Spleen (tissue), 11 donors: Measurements from ENCODE around the gene ENOX1. TPM values are rescaled to one million over a fixed set of nuclear protein-coding genes. Genes with fewer than 3 reads are reported as not detected.

Experiments used
- DNase-seq: peaks from one replicate; pipeline ENCODE4 v3.0.0-alpha.2; 2020
- H3K27ac ChIP-seq, 8 donors: fragments of 200-600 bp; sonication (generic) in 7 of 8; 1 replicate in 4 of 8; 2 replicates in 4 of 8; pipeline versions ENCODE4 v1.5.0 to v1.8.0; 2016 to 2021; ENCODE audit warnings: inconsistent platforms in 4 of 8, mild to moderate bottlenecking in 4 of 8, moderate library complexity in 1 of 8
- H3K27me3 ChIP-seq, 7 donors: fragments of 200-600 bp; sonication (generic) in 6 of 7; replicated peaks in 1 of 7; 1 replicate in 4 of 7; 2 replicates in 3 of 7; pipeline versions ENCODE4 v1.5.0 to v1.8.0; 2016 to 2021; ENCODE audit warnings: inconsistent platforms in 3 of 7, mild to moderate bottlenecking in 1 of 7
- H3K36me3 ChIP-seq, 6 donors: fragments of 200-600 bp; sonication (generic) in 5 of 6; 1 replicate in 4 of 6; 2 replicates in 2 of 6; pipeline versions ENCODE4 v1.5.0 to v1.8.0; 2016 to 2021; ENCODE audit warnings: inconsistent platforms in 2 of 6
- H3K4me1 ChIP-seq, 6 donors: fragments of 200-600 bp; sonication (generic) in 5 of 6; 1 replicate in 3 of 6; 2 replicates in 3 of 6; pipeline versions ENCODE4 v1.5.0 to v1.8.0; 2016 to 2021; ENCODE audit warnings: inconsistent platforms in 3 of 6
- H3K4me3 ChIP-seq, 8 donors: fragments of 200-600 bp; sonication (generic) in 7 of 8; 1 replicate in 4 of 8; 2 replicates in 4 of 8; pipeline versions ENCODE4 v1.5.0 to v1.8.0; 2016 to 2021; ENCODE audit warnings: inconsistent platforms in 4 of 8, mild to moderate bottlenecking in 4 of 8, moderate library complexity in 2 of 8
- H3K9me3 ChIP-seq, 8 donors: fragments of 200-600 bp; sonication (generic) in 7 of 8; 1 replicate in 4 of 8; 2 replicates in 4 of 8; pipeline versions ENCODE4 v1.5.0 to v1.8.0; 2016 to 2021; ENCODE audit warnings: inconsistent platforms in 4 of 8
- CTCF ChIP-seq, 11 experiments: fragments of 200-600 bp in 7 of 11; fragments of 450-650 bp in 4 of 11; sonication (generic) in 4 of 11; IDR thresholded peaks in 8 of 11; conservative IDR thresholded peaks in 3 of 11; 1 replicate in 7 of 11; 2 replicates in 4 of 11; pipeline versions ENCODE4 v1.4.0 to v1.8.0; 2016 to 2021; ENCODE audit warnings: antibody characterized with exemption in 11 of 11, inconsistent platforms in 4 of 11, mild to moderate bottlenecking in 1 of 11
- POLR2A ChIP-seq, 3 donors: fragments of 450-650 bp; IDR thresholded peaks; one replicate each; pipeline ENCODE4 v1.5.1; 2017; ENCODE audit warnings: antibody characterized with exemption in 3 of 3, mild to moderate bottlenecking in 1 of 3
- POLR2AphosphoS5 ChIP-seq, 3 donors: sonication (generic); formaldehyde crosslinking; IDR thresholded peaks; one replicate each; pipeline ENCODE4 v1.5.1; 2017; ENCODE audit warnings: antibody characterized with exemption in 3 of 3
- WGBS, 5 donors: extraction: QIAGEN DNeasy Blood & Tissue Kit in 3 of 5; methylation state at CpG; one replicate each; pipeline versions ENCODE4 v1.1.5 to v1.1.7; 2013 to 2018; 5-methylcytosine and 5-hydroxymethylcytosine counted together
- intact Hi-C: fragments of 100-400 bp; cut with DNase I; formaldehyde crosslinking; loops from one replicate; pipeline ENCODE4 v1.15.0; 2023; ENCODE audit warnings: low total_unique reads
- polyA plus RNA-seq, 3 donors: library from polyadenylated mRNA; stranded (reverse); fragments of 200-250 nt; gene quantifications; one replicate each; pipeline ENCODE4 v1.2.1, GENCODE V29; 2013
- total RNA-seq, 7 donors: library from RNA; depleted of rRNA in 3 of 7; stranded (reverse); fragments of >200 nt in 3 of 7; fragmentation: NEBNext Ultra II Directional in 4 of 7; extraction: Animal tissue kit (Norgen Biotek cat#: 25700) in 4 of 7; gene quantifications; one replicate each; pipeline versions ENCODE4 v1.1.0 to v1.2.1, GENCODE V29; 2016 to 2021
- donor health status: healthy with polysubstance abuse.
- donor health status: DM: no; HTN: no; CAD: no; lungs with moderate emphysema.
- donor health status: DM: no; HTN: no; CAD: no.
- donor health status: Bipolar disorder and iron deficiency.
- donor health status: healthy.
- donor health status: DM: no; HTN: no; CAD: no.
- donor health status: DM: yes; HTN: yes; CAD: no.

The ENOX1 gene
- total and polyA plus RNA-seq, 10 donors, result 0.42 to 1.3 (median 0.54) TPM; not detected in 1

DNA sequence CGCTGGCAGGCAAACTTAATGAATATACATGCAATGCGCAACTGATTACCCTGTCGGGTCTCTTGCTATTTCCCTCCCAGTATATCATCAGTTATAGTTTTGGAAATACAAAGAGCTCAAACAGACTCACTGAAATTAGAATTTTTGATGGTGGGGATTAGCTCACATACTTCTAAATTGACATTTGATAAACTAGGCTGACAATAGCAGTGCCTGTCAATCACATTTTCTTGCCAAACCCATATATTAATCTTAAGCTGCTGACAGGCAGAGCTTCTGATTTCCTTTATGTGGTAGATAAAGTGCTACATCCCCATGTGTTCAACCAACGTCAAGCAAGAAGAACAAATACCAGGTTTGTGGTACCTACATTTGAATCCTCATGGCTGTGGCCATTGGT, 521.7 kb downstream of the ENOX1 start:
- Histone ChIP-seq H3K4me1 (no peaks in the 10 kb centered on the region), H3K9me3 (no peaks in the 10 kb centered on the region), H3K4me3 (no peak overlapping the region), H3K27me3 (no peaks in the 10 kb centered on the region), H3K36me3 (no peaks in the 10 kb centered on the region), H3K27ac (no peak overlapping the region)
- TF ChIP-seq POLR2A (IDR thresholded peaks at IDR 0.05) (no peak), POLR2AphosphoS5 (IDR thresholded peaks at IDR 0.05) (no peak), CTCF (IDR thresholded peaks at IDR 0.05 in 8 of 11, conservative IDR thresholded peaks at IDR 0.05 in 3 of 11) (no peak)
- 54 to 72% (median 57%) methylated on average over 4 of the region's 4 CpGs for WGBS, 5 donors
- no peak for DNase-seq
- intact Hi-C loops, result no loop called here

DNA sequence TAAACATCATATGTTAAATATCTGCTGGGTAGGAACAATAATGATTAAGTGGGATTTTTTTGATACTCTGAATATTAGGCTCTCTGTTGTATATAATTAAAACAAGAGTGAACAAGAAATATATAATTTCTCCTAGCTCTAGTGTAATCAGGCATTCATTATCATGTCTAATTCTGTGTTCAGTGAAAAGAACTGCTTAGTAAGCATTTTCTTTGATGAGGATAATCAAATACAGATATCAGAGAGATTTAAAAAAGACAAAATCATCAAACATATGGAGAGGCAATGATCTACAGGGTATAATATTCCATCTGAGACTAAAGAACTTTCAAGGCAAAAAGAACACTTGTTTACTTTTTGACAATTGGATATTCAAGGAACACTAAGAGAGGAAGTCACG, 522.3 kb downstream of the ENOX1 start:
- H3K36me3 ChIP-seq, result no peaks in the 10 kb centered on the region
- no peaks in the 10 kb centered on the region for H3K4me1 ChIP-seq
- WGBS, 5 donors, result 92 to 100% (median 94%) methylated on average over 1 of the region's 1 CpG
- no peaks in the 10 kb centered on the region for H3K9me3 ChIP-seq
- no peak for DNase-seq
- intact Hi-C loops, result no loop called here
- H3K27ac ChIP-seq, result no peak overlapping the region
- TF ChIP-seq CTCF (IDR thresholded peaks at IDR 0.05 in 8 of 11, conservative IDR thresholded peaks at IDR 0.05 in 3 of 11) (no peak), POLR2AphosphoS5 (IDR thresholded peaks at IDR 0.05) (no peak), POLR2A (IDR thresholded peaks at IDR 0.05) (no peak)
- H3K27me3 ChIP-seq, result no peaks in the 10 kb centered on the region
- H3K4me3 ChIP-seq, result no peak overlapping the region

- Histone ChIP-seq H3K27me3 (no peaks in the 10 kb centered on the region), H3K4me3 (no peak overlapping the region), H3K4me1 (no peaks in the 10 kb centered on the region), H3K36me3 (no peaks in the 10 kb centered on the region), H3K27ac (no peak overlapping the region), H3K9me3 (no peaks in the 10 kb centered on the region)
- no peak for DNase-seq
- intact Hi-C loops, result no loop called here
- WGBS, 5 donors, result 58 to 91% (median 82%) methylated on average over 2 of the region's 2 CpGs
- no peak for TF ChIP-seq CTCF (IDR thresholded peaks at IDR 0.05 in 8 of 11, conservative IDR thresholded peaks at IDR 0.05 in 3 of 11)
- no peak for TF ChIP-seq POLR2A (IDR thresholded peaks at IDR 0.05)
- no peak for TF ChIP-seq POLR2AphosphoS5 (IDR thresholded peaks at IDR 0.05)
These were observed 523.7 kb downstream of the ENOX1 start for GRCh38 chr13:43263047-43263446.

- DNase-seq, result no peak
- Histone ChIP-seq H3K36me3 (no peaks in the 10 kb centered on the region), H3K27me3 (no peaks in the 10 kb centered on the region), H3K27ac (no peak overlapping the region), H3K4me1 (no peaks in the 10 kb centered on the region), H3K9me3 (no peaks in the 10 kb centered on the region), H3K4me3 (no peak overlapping the region)
- intact Hi-C loops, result no loop called here
- 86 to 93% (median 91%) methylated on average over 5 of the region's 5 CpGs for WGBS, 5 donors
- TF ChIP-seq POLR2AphosphoS5 (IDR thresholded peaks at IDR 0.05) (no peak), CTCF (IDR thresholded peaks at IDR 0.05 in 8 of 11, conservative IDR thresholded peaks at IDR 0.05 in 3 of 11) (no peak), POLR2A (IDR thresholded peaks at IDR 0.05) (no peak)
These were observed 525.8 kb downstream of the ENOX1 start for GRCh38 chr13:43260999-43261398.
